Measurements from ENCODE around the gene SPRR2D. TPM values are rescaled to one million over a fixed set of nuclear protein-coding genes. Genes with fewer than 3 reads are reported as not detected.

Gene SPRR2D
- total and polyA plus RNA-seq, 2 donors (not counting 1 experiment from before 2014, with no cell fraction given) = not detected

DNA sequence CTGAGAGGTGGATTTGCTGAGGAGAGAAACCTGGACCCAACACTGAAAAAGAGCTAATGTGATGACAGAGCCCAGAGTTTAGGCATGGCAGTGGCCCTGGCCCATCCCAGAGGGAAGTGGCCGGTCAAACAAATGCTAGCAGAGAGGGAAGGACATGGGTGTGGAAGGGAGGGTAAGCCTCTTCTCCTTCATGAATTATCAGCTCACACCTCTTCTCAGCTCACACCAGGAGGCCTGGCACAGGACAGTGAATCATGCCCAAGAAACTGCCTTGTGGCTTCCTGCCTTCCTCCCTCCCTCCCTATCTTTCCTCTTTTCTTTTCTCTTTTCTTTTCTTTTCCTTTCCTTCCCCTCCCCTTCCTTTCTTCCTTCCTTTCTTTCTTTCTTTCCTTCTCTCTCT, 40.6 kb downstream of the SPRR2D start:
- no peaks in the 10 kb centered on the region for H3K79me2 ChIP-seq (ENCODE audit: control insufficient read depth, insufficient read depth, low read length)
- no peaks in the 10 kb centered on the region for H3K4me1 ChIP-seq (ENCODE audit: control insufficient read depth in 2 of 2, insufficient read depth in 2 of 2, low read length in 2 of 2)
- no CpG with 5 or more reads among the region's 1 CpG for WGBS (ENCODE audit: insufficient coverage)
- H3K4me3 ChIP-seq (ENCODE audit: control extremely low read depth in 1 of 5, extremely low read depth in 1 of 5, insufficient read depth in 1 of 5, low read depth in 2 of 5, low read length in 4 of 5) = no peak overlapping the region
- H3K27me3 ChIP-seq (replicated peaks in 1 of 4; ENCODE audit: control extremely low read depth in 1 of 4, control insufficient read depth in 3 of 4, insufficient read depth in 4 of 4, low read length in 3 of 4) = peaks cover 0 to 7% (median 0%) of the 10 kb centered on the region in 4 experiments
- intact Hi-C loops (cut with micrococcal nuclease) = no loop called here
- no peaks in the 10 kb centered on the region for H3K4me1 Mint-ChIP-seq
- H3K4me2 ChIP-seq (replicated peaks; ENCODE audit: low read depth, low read length, poor library complexity, severe bottlenecking) = no peak overlapping the region
- H4K20me1 ChIP-seq (ENCODE audit: control insufficient read depth, insufficient read depth, low read length, poor library complexity, severe bottlenecking) = no peaks in the 10 kb centered on the region
- ATAC-seq (ENCODE audit: low read depth) (no peak), DNase-seq (no peak)
- ChIA-PET POLR2A (interaction anchor here (0.6 kb wide), 1 partner anchor 90 kb away, joined by 3 read pairs; no protein-coding TSS in a partner anchor), CTCF (no interaction called here)
- H3K36me3 ChIP-seq (replicated peaks in 1 of 2; ENCODE audit: control extremely low read depth in 1 of 2, control insufficient read depth in 1 of 2, extremely low read depth in 1 of 2, insufficient read depth in 2 of 2, low read length in 1 of 2) = no peaks in the 10 kb centered on the region
- peaks cover 4% of the 10 kb centered on the region for H3K9me3 Mint-ChIP-seq (ENCODE audit: insufficient read depth)
- no peak for TF ChIP-seq CTCF (IDR thresholded peaks at IDR 0.05)
- TF ChIP-seq EZH2 (IDR thresholded peaks at IDR 0.05; ENCODE audit: borderline replicate concordance, insufficient read depth, low read depth, low read length, poor library complexity, severe bottlenecking) = no peak
- no peak overlapping the region for H3K4me3 Mint-ChIP-seq
- no peak overlapping the region for H2AFZ ChIP-seq (ENCODE audit: insufficient read depth, low read depth, low read length, poor library complexity, severe bottlenecking)
- no peak overlapping the region for H3K27ac Mint-ChIP-seq
- peaks cover 33% of the 10 kb centered on the region for H3K27me3 Mint-ChIP-seq
- H3K9ac ChIP-seq (ENCODE audit: low read length) = no peak overlapping the region
- no peaks in the 10 kb centered on the region for H3K9me3 ChIP-seq (ENCODE audit: control extremely low read depth in 1 of 3, control insufficient read depth in 2 of 3, insufficient read depth in 1 of 3, low read length in 2 of 3)
- H3K27ac ChIP-seq (ENCODE audit: low read length in 2 of 2) = no peak overlapping the region

DNA sequence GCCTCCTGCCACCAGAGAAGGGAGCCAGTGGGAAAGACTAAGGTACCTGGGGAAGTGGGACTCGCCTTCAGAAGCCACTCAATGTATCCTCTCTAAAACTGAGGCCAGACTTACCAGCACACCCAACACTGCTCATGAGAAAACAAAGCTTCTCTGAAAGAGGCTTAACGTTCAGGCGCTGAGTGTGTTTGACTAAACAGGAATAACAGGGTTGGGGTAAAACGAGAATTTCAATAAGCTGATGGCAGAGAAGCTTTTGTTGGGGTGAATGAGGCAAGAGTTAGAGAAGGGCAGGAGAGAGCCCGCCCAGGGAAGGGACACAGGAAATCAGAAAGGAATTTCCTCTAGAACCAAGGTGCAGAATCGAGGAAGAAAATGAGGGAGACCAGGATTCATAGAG, 41.1 kb downstream of the SPRR2D start:
- POLR2A ChIA-PET = no interaction called here
- Histone ChIP-seq H3K4me2 (replicated peaks; ENCODE audit: low read depth, low read length, poor library complexity, severe bottlenecking) (no peak overlapping the region), H3K9me3 (ENCODE audit: control extremely low read depth in 1 of 3, control insufficient read depth in 2 of 3, insufficient read depth in 1 of 3, low read length in 2 of 3) (peaks cover 0 to 3% (median 0%) of the 10 kb centered on the region in 3 donors), H3K27me3 (replicated peaks in 1 of 4; ENCODE audit: control extremely low read depth in 1 of 4, control insufficient read depth in 3 of 4, insufficient read depth in 4 of 4, low read length in 3 of 4) (peaks cover 0 to 7% (median 0%) of the 10 kb centered on the region in 4 experiments), H2AFZ (ENCODE audit: insufficient read depth, low read depth, low read length, poor library complexity, severe bottlenecking) (no peak overlapping the region), H3K4me3 (ENCODE audit: control extremely low read depth in 1 of 5, extremely low read depth in 1 of 5, insufficient read depth in 1 of 5, low read depth in 2 of 5, low read length in 4 of 5) (no peak overlapping the region), H3K9ac (ENCODE audit: low read length) (no peak overlapping the region), H3K27ac (ENCODE audit: low read length in 2 of 2) (no peak overlapping the region), H3K36me3 (replicated peaks in 1 of 2; ENCODE audit: control extremely low read depth in 1 of 2, control insufficient read depth in 1 of 2, extremely low read depth in 1 of 2, insufficient read depth in 2 of 2, low read length in 1 of 2) (no peaks in the 10 kb centered on the region), H3K79me2 (ENCODE audit: control insufficient read depth, insufficient read depth, low read length) (no peaks in the 10 kb centered on the region), H4K20me1 (ENCODE audit: control insufficient read depth, insufficient read depth, low read length, poor library complexity, severe bottlenecking) (no peaks in the 10 kb centered on the region), H3K4me1 (ENCODE audit: control insufficient read depth in 2 of 2, insufficient read depth in 2 of 2, low read length in 2 of 2) (no peaks in the 10 kb centered on the region)
- intact Hi-C loops (cut with micrococcal nuclease) = no loop called here
- ATAC-seq (ENCODE audit: low read depth) = no peak
- no peak for DNase-seq
- no peaks in the 10 kb centered on the region for H3K4me1 Mint-ChIP-seq
- H3K27me3 Mint-ChIP-seq = peaks cover 34% of the 10 kb centered on the region
- CTCF ChIA-PET = no interaction called here
- TF ChIP-seq EZH2 (IDR thresholded peaks at IDR 0.05; ENCODE audit: borderline replicate concordance, insufficient read depth, low read depth, low read length, poor library complexity, severe bottlenecking) (no peak), CTCF (IDR thresholded peaks at IDR 0.05) (no peak)
- H3K27ac Mint-ChIP-seq = no peak overlapping the region
- peaks cover 4% of the 10 kb centered on the region for H3K9me3 Mint-ChIP-seq (ENCODE audit: insufficient read depth)
- WGBS (ENCODE audit: insufficient coverage) = 87% methylated on average over 4 of the region's 6 CpGs
- H3K4me3 Mint-ChIP-seq = no peak overlapping the region

All from B cell (primary cell).